GM12878 (cell line): ENCODE results near the gene RGS11.

Experiments used
- BHLHE40 ChIP-seq, 2 experiments: fragments of 450-650 bp in 1 of 2; IDR thresholded peaks; 2 replicates each; pipeline ENCODE4 v1.6.1; 2011 to 2017; ENCODE audit warnings: low read depth in 2 of 2, borderline replicate concordance in 1 of 2, improper control_type of control experiment in 1 of 2, low read length in 1 of 2, mild to moderate bottlenecking in 1 of 2
- CBFB ChIP-seq: IDR thresholded peaks from 2 replicates; pipeline ENCODE4 v1.6.1; 2016; ENCODE audit warnings: antibody characterized with exemption, low read depth
- CBX5 ChIP-seq: sonication (generic); IDR thresholded peaks from 2 replicates; pipeline ENCODE4 v1.6.1; 2016; ENCODE audit warnings: low read depth, moderate library complexity, mild to moderate bottlenecking, inconsistent platforms
- CTCF ChIP-seq, 3 experiments: IDR thresholded peaks in 2 of 3; conservative IDR thresholded peaks in 1 of 3; 2 replicates each; pipeline ENCODE4 v1.5.1; 2011; ENCODE audit warnings: low read depth in 3 of 3, low read length in 3 of 3, mild to moderate bottlenecking in 3 of 3, control low read depth in 2 of 3, moderate library complexity in 2 of 3, inconsistent platforms in 1 of 3, mixed read lengths in 1 of 3; ENCODE audit not compliant: control insufficient read depth in 2 of 3, insufficient read depth in 1 of 3; ENCODE audit errors: extremely low read depth in 1 of 3
- IKZF2 ChIP-seq, 2 experiments: fragments of 450-650 bp; IDR thresholded peaks; 2 replicates each; pipeline ENCODE4 v1.6.1; 2017; ENCODE audit warnings: mild to moderate bottlenecking in 2 of 2, moderate library complexity in 2 of 2
- MYC ChIP-seq: IDR thresholded peaks from 2 replicates; pipeline ENCODE4 v1.6.1; 2011; ENCODE audit warnings: mild to moderate bottlenecking, low read length, moderate library complexity, inconsistent platforms; ENCODE audit not compliant: insufficient read depth, insufficient replicate concordance, insufficient read length, severe bottlenecking
- NBN ChIP-seq: fragments of 450-650 bp; IDR thresholded peaks from 2 replicates; pipeline ENCODE4 v1.6.1; 2016
- POLR2AphosphoS5 ChIP-seq: IDR thresholded peaks from 2 replicates; pipeline ENCODE4 v1.6.1; 2011; ENCODE audit warnings: mild to moderate bottlenecking, low read length, inconsistent platforms
- SIN3A ChIP-seq: IDR thresholded peaks from 2 replicates; pipeline ENCODE4 v1.6.1; 2012; ENCODE audit warnings: low read depth, low read length, improper control_type of control experiment
- USF2 ChIP-seq: IDR thresholded peaks from 2 replicates; pipeline ENCODE4 v1.6.1; 2011; ENCODE audit warnings: low read depth, low read length, improper control_type of control experiment, borderline replicate concordance
- TF ChIP-seq, protein P1 (sequence below): IDR thresholded peaks from 2 replicates; pipeline ENCODE4 v1.6.1; 2011; ENCODE audit warnings: mild to moderate bottlenecking, low read depth, low read length, moderate library complexity; ENCODE audit not compliant: insufficient replicate concordance

DNA sequence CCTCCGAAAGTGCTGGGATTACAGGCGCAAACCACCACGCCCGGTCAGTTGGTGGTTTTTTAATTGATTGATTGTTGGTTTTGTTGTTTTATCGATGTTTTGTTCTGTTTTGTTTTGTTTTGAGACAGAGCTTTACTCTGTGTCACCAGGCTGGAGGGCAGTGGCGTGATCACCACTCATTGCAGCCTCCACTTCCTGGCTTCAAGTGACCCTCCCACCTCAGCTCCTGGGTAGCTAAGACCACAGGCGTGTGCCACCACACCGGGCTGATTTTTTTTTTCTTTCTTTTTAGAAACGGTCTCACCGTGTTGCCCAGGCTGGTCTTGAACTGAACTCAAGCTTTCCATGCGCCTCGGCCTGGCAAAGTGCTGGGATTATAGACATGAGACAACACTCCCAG, 28.7 kb downstream of the RGS11 start:
- TF ChIP-seq BHLHE40 (IDR thresholded peaks at IDR 0.05; ENCODE audit: borderline replicate concordance in 1 of 2, low read depth in 2 of 2, low read length in 1 of 2), result no peak
- no peak for TF ChIP-seq IKZF2 (IDR thresholded peaks at IDR 0.05)
- TF ChIP-seq, protein P1, sequence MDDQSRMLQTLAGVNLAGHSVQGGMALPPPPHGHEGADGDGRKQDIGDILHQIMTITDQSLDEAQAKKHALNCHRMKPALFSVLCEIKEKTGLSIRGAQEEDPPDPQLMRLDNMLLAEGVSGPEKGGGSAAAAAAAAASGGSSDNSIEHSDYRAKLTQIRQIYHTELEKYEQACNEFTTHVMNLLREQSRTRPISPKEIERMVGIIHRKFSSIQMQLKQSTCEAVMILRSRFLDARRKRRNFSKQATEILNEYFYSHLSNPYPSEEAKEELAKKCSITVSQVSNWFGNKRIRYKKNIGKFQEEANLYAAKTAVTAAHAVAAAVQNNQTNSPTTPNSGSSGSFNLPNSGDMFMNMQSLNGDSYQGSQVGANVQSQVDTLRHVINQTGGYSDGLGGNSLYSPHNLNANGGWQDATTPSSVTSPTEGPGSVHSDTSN, result no peak
- no peak for TF ChIP-seq POLR2AphosphoS5
- no peak for TF ChIP-seq CBX5
- TF ChIP-seq MYC, result no peak
- no peak for TF ChIP-seq NBN
- TF ChIP-seq SIN3A, result no peak
- no peak for TF ChIP-seq CTCF (IDR thresholded peaks at IDR 0.05 in 2 of 3, conservative IDR thresholded peaks at IDR 0.05 in 1 of 3; ENCODE audit: control insufficient read depth in 2 of 3, extremely low read depth in 1 of 3, insufficient read depth in 1 of 3, low read depth in 3 of 3, low read length in 3 of 3)
- no peak for TF ChIP-seq CBFB
- no peak for TF ChIP-seq USF2
